Activated T-helper 2 cell treated with anti-CD3 and anti-CD28 coated beads, Interferon-gamma antibody, Interleukin-2, Interleukin-4, amounts not matched to agents 10 μg/mL and 5 μg/mL and 100 μg/mL, durations not matched to agents 14 hours and 24 hours and 36 hours (primary cell): ENCODE data around the gene C6orf136. TPM values are rescaled to one million over a fixed set of nuclear protein-coding genes. Genes with fewer than 3 reads are reported as not detected.

Source experiments
- DNase-seq: peaks from one replicate; pipeline ENCODE4 v3.0.0; 2021; ENCODE audit warnings: low spot score
- H3K27ac Mint-ChIP-seq: one replicate; pipeline ENCODE4 v1.8.0; 2021; ENCODE audit warnings: mixed read lengths
- H3K27me3 Mint-ChIP-seq: one replicate; pipeline ENCODE4 v1.8.0; 2021; ENCODE audit warnings: low read depth, mixed read lengths
- H3K36me3 Mint-ChIP-seq: one replicate; pipeline ENCODE4 v1.8.0; 2021; ENCODE audit warnings: low read depth, mixed read lengths
- H3K4me1 Mint-ChIP-seq: one replicate; pipeline ENCODE4 v1.8.0; 2021; ENCODE audit warnings: low read depth, mixed read lengths
- H3K4me3 Mint-ChIP-seq: one replicate; pipeline ENCODE4 v1.8.0; 2021; ENCODE audit warnings: low read depth, mild to moderate bottlenecking, moderate library complexity, mixed read lengths
- H3K9me3 Mint-ChIP-seq: one replicate; pipeline ENCODE4 v1.8.0; 2021; ENCODE audit warnings: mixed read lengths
- intact Hi-C: fragments of 100-400 bp; cut with micrococcal nuclease; formaldehyde crosslinking; loops from one replicate; pipeline ENCODE4 v1.15.1; 2023
- total RNA-seq: library from RNA; stranded (reverse); gene quantifications from 2 replicates; pipeline ENCODE4 v1.2.3, GENCODE V29; 2022

Gene C6orf136
- total RNA-seq, 1 donor from 2014 or later = 23.1 TPM

DNA sequence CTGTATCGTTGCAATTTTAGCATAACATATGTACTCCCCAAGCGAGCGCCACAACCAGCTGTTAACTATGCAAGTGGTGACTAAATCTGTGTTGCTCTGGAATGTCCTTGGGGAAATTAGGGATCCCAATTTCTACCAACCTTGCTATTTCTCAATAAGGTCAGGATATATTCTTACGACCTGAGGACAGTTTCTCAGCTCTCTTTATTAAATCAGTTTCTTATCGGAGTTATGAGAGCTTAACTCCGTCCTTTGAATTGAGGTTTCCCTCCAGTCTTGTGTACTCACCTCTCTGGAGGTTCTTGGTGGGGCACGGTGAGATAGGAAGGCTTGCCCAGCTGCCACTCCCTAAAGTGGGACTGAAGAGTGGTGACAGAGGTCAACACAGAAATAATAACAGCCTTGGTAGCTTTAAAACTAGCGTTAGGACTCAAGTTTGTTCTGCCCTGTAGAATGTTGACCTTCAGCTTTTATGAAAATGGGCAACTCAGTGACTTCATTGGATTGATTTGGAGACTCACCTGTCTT lies 28.6 kb upstream of the C6orf136 start:
- Mint-ChIP-seq H3K4me3 (peak overlapping the region; percentile 96), H3K27ac (peak overlapping the region; percentile 98), H3K27me3 (peaks cover 3% of the 10 kb centered on the region), H3K4me1 (peaks cover 20% of the 10 kb centered on the region), H3K9me3 (no peaks in the 10 kb centered on the region), H3K36me3 (peaks cover 72% of the 10 kb centered on the region)
- intact Hi-C loops = loop anchor here (1.0 to 10.0 kb wide), 3 partner anchors 8 to 926 kb away; partner anchors contain the start of genes ATAT1, ATP6V1G2, DDX39B and HLA-C
- DNase-seq = no peak

DNA sequence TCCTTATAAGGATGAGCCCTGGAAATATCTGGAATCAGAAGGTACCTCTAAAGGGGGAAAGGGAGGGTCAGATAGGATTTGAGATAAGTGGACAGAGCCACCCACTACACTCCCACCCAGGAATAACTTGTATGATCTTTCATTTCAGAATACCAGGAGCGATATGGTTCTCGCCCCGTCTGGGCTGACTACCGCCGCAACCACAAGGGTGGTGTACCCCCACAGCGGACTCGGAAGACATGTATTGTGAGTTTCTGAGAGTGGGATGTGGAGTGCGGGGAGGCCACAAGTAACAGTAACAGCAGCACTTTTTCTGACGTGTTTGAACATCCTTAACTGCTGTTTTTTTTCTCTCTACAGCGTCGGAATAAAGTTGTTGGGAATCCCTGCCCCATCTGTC lies 27.4 kb upstream of the C6orf136 start:
- peaks cover 64% of the 10 kb centered on the region for H3K36me3 Mint-ChIP-seq
- peak overlapping the region; percentile 17 for H3K27ac Mint-ChIP-seq
- H3K9me3 Mint-ChIP-seq = no peaks in the 10 kb centered on the region
- intact Hi-C loops = loop anchor here (5.0 to 10.0 kb wide), 2 partner anchors 653 to 925 kb away; partner anchors contain the start of genes ATP6V1G2, DDX39B, HLA-C and NFKBIL1
- peaks cover 3% of the 10 kb centered on the region for H3K27me3 Mint-ChIP-seq
- H3K4me3 Mint-ChIP-seq = peak overlapping the region; percentile 96
- peaks cover 9% of the 10 kb centered on the region for H3K4me1 Mint-ChIP-seq
- DNase-seq = no peak

DNA sequence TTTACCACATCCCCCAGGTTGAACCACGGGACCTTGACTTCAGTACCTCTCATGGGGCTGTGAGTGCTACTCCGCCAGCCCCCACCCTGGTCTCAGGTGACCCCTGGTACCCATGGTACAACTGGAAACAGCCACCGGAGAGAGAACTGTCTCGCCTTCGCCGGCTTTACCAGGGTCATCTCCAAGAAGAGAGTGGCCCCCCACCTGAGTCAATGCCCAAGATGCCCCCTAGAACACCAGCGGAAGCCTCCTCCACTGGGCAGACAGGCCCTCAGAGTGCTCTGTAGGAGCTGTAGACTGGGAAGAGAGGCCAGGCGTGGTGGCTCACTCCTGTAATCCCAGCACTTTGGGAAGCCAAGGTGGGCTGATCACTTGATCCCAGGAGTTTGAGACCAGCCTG lies 21.4 kb upstream of the C6orf136 start:
- Mint-ChIP-seq H3K9me3 (no peaks in the 10 kb centered on the region), H3K27me3 (no peaks in the 10 kb centered on the region), H3K4me3 (no peak overlapping the region), H3K4me1 (peaks cover 26% of the 10 kb centered on the region), H3K36me3 (peaks cover 52% of the 10 kb centered on the region), H3K27ac (peak overlapping the region; percentile 98)
- intact Hi-C loops = no loop called here
- DNase-seq = no peak

DNA sequence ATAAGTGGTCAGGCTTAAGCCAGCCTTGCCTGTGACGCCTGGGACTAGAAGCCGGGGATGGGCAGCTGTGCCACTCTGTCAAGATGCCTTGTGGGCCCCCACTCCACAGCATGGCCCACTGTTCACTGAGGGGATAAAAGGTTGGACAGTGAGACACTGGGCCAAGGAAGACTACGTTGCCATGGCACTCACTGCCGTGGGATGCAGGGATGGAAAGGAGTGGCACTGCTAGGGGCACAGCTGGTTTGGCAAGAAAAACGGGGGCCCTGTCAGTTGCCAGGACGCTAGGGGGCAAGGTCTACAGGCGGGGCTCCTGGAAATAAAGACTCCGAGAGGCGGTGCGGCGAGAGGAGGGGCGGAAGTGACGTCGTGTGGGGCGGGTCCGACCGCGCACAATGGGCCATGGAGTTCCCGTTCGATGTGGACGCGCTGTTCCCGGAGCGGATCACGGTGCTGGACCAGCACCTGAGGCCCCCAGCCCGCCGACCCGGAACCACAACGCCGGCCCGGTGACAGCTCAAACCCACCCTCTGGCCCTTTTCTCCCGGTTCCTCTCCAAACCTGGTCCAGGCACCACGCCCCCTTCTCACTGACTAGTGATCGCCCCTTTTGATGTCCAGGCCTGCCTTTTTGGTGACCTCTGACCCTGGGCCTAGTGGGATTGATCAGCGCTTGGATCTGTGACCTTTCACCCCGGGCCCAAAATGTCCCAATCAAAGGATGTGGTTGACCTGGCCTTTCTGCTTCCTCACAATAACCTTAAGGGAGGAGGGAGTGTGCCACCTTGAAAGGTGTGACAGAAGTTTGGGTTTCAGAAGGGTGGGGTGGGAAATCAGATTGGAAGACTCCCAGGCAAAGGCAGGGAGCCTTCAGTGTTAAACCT lies 20.2 kb upstream of the C6orf136 start, which contains the start of gene ATAT1:
ATAT1 (plus strand) TSS at position 391 of the 883 bp plus-strand sequence.
- Mint-ChIP-seq H3K36me3 (peaks cover 49% of the 10 kb centered on the region), H3K27me3 (no peaks in the 10 kb centered on the region), H3K27ac (peak within 1 kb of the TSS; percentile 98), H3K4me1 (peaks cover 26% of the 10 kb centered on the region), H3K4me3 (peak within 1 kb of the TSS; percentile 96), H3K9me3 (no peaks in the 10 kb centered on the region)
- intact Hi-C loops = loop anchor here (1.0 kb wide), 2 partner anchors 8 to 21 kb away; partner anchors contain the start of gene C6orf136
- DNase-seq = peak; percentile 83

DNA sequence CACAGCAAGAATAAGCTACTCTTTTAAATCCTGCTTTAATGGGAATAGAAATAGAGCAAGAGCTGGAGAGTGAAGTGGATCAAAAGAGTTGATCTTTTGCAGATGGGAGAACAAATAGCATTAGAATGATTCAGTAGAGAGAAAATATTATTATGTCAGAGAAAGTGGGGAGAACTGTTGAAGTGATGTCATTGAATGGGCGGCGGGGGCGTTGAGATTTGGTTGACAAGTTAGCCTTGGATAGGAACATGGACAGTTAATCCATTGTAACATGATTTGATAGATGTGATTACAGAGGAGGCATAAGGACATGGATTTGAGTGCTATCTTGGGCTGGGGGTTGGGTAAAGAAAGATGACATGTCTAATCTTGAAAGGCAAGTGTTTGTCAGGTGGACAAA lies 11.1 kb upstream of the C6orf136 start:
- no peak overlapping the region for H3K4me3 Mint-ChIP-seq
- no peak for DNase-seq
- intact Hi-C loops = no loop called here
- H3K27me3 Mint-ChIP-seq = no peaks in the 10 kb centered on the region
- peaks cover 32% of the 10 kb centered on the region for H3K36me3 Mint-ChIP-seq
- peaks cover 6% of the 10 kb centered on the region for H3K4me1 Mint-ChIP-seq
- H3K27ac Mint-ChIP-seq = no peak overlapping the region
- no peaks in the 10 kb centered on the region for H3K9me3 Mint-ChIP-seq

DNA sequence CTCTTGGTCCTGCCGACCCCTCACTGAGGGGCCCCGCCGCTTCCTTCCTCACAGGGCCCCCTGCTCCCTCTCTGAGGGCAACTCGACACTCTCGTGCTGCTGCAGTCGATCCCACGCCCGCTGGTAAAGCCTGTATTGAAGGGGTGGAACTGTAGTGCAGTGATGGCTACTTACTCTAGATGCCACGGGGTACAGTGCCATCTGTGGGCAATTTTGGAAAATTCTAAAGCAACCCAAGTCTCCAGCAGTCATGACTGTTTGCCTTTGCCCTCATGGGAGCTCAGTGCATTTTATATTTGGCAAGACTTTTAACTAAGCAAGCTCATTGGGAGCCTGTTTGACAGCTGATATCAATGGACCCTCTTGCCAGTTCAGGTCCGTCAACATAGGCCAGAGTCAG lies 6.5 kb upstream of the C6orf136 start:
- DNase-seq = no peak
- no peak overlapping the region for H3K27ac Mint-ChIP-seq
- peaks cover 8% of the 10 kb centered on the region for H3K4me1 Mint-ChIP-seq
- no peak overlapping the region for H3K4me3 Mint-ChIP-seq
- no peaks in the 10 kb centered on the region for H3K27me3 Mint-ChIP-seq
- H3K36me3 Mint-ChIP-seq = peaks cover 34% of the 10 kb centered on the region
- no peaks in the 10 kb centered on the region for H3K9me3 Mint-ChIP-seq
- intact Hi-C loops = no loop called here

DNA sequence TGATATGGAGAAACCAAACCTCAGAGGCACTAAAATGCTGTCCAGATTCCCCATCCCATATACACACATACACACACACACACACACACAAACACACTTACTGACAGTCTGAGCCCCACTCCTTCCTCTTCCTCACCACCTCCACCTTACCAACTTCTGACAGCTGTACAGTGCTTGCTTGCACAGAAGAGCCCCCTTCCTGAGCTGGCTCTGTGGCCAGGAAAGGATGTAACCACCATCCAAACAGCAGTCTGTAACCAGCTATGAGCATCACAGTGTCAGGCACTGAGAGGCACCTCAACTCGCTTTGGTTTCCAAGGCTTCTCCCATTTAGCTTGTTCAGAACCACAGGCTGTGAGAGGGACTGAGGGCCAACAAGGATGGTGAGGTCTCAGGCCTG lies 5.9 kb upstream of the C6orf136 start:
- Mint-ChIP-seq H3K4me1 (peaks cover 13% of the 10 kb centered on the region), H3K9me3 (no peaks in the 10 kb centered on the region), H3K27me3 (no peaks in the 10 kb centered on the region), H3K27ac (no peak overlapping the region), H3K4me3 (no peak overlapping the region), H3K36me3 (peaks cover 34% of the 10 kb centered on the region)
- intact Hi-C loops = no loop called here
- no peak for DNase-seq

DNA sequence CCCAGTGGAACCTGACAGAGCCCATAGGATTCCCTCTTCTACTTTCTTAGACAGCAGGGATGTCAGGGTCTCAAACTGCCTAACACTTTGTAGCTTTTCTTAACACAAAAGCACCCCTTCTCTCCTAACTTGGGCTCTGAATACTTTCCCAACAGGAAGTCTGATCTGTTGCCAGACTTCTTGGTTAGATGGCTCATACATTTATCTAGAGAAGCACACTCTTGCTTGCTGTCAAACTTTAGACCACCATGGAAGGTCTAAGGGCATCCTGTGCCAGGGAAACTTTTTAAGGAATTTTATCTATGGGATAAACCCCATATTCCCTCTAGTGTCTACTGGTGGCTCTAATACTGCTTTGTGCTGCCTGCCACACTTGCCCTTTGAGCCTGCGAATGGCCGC lies 3.3 kb upstream of the C6orf136 start:
- no peak overlapping the region for H3K4me3 Mint-ChIP-seq
- no peaks in the 10 kb centered on the region for H3K9me3 Mint-ChIP-seq
- H3K36me3 Mint-ChIP-seq = peaks cover 35% of the 10 kb centered on the region
- peaks cover 26% of the 10 kb centered on the region for H3K4me1 Mint-ChIP-seq
- H3K27me3 Mint-ChIP-seq = no peaks in the 10 kb centered on the region
- intact Hi-C loops = no loop called here
- DNase-seq = no peak
- H3K27ac Mint-ChIP-seq = no peak overlapping the region

DNA sequence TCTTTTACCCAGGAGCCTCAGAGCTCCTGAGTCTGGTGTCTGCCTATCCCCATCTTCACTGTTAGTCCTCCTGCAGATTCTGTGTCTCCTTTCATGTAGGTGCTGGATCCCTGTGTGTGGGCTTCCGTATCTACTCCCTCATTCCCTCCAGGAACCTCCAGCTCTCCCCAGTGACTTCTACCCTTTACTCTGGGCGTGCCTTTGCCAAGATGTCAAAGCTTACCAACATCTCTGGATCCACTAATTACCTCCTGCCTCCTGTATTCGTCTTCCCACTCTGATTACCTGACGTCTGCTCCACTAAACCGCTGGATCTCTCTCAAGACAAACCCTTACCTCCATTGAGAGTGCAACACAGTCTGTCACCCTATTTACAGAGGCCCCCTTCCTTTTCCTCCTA lies 2.2 kb upstream of the C6orf136 start:
- no peaks in the 10 kb centered on the region for H3K9me3 Mint-ChIP-seq

DNA sequence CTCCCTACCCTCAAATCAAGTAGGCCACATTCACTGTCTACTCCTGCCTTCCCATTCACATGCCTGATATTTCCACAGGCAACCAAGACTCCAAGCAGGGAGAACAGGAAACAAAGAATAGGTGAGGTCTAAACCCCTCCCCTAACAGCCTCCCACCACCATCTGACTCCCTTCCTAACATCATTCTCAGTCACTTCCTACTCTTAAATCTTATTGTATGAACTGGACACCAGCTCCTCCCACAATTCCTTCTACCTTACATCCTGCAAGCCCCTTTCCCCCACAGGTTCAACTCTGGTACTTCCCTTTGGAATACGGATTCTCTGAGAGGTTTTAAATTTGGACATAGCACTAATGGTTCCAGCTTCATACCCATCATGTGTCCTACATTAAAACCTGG lies 944 bp upstream of the C6orf136 start:
- no peak overlapping the region for H3K27ac Mint-ChIP-seq
- peak overlapping the region; percentile 88 for H3K4me3 Mint-ChIP-seq
- no peaks in the 10 kb centered on the region for H3K9me3 Mint-ChIP-seq
- DNase-seq = no peak
- peaks cover 40% of the 10 kb centered on the region for H3K36me3 Mint-ChIP-seq
- intact Hi-C loops = no loop called here
- no peaks in the 10 kb centered on the region for H3K27me3 Mint-ChIP-seq
- H3K4me1 Mint-ChIP-seq = peaks cover 22% of the 10 kb centered on the region

More for the DNA sequence above, 2.2 kb upstream of the C6orf136 start:
- Mint-ChIP-seq H3K4me1 (peaks cover 26% of the 10 kb centered on the region), H3K27me3 (no peaks in the 10 kb centered on the region), H3K36me3 (peaks cover 39% of the 10 kb centered on the region), H3K27ac (no peak overlapping the region), H3K4me3 (no peak overlapping the region)
- intact Hi-C loops = no loop called here
- no peak for DNase-seq

DNA sequence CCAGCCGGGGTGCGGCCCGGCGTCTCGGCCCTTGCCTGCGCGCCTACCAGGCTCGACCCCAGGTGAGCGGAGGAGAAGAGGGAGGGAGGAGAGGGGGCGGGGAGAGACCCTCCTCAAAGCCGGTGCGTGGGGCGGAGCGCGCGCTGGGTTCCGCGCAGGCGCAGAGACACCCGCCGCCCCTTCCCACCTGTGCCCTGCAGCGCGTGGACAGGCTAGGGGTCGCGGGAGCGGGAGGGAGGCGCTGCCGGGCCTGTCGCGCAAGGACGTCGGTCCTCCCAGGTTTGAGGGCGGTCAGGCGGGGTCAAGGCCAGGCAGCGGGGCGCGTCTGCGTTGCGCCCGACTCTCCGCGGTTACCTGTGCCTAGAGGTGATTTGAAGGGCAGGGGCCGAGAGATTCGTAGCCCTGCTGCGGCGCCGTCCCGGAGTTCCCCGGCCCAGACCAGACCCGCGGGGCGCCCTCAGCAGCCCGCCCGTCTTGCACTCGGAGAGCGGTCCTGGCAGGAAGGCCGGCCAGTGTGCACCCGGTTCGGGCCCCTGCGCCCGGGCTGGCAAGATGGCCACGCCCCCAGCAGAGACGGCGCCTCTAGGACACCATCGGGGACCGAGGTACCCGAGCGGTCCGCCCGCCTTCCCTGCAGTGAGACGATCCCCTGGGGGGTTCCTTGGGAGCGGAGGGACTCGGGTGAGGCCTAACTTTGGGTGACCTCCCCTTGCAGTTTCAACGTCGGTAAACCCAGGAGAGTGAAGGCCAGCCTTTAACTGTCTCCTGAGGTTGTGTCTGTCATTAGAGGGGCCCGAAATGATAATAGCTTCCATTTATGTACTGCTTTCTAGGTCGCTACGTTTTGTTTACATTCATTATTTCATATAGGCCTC lies 546 bp downstream of the C6orf136 start:
- Mint-ChIP-seq H3K27ac (peak overlapping the region; percentile 89), H3K36me3 (peaks cover 43% of the 10 kb centered on the region), H3K9me3 (no peaks in the 10 kb centered on the region), H3K4me1 (peaks cover 18% of the 10 kb centered on the region), H3K27me3 (no peaks in the 10 kb centered on the region), H3K4me3 (peak overlapping the region; percentile 88)
- peak; percentile 72 for DNase-seq
- intact Hi-C loops = loop anchor here (1.0 kb wide), 5 partner anchors 21 to 90 kb away; partner anchors contain the start of genes ATAT1, DHX16, MDC1 and MRPS18B

DNA sequence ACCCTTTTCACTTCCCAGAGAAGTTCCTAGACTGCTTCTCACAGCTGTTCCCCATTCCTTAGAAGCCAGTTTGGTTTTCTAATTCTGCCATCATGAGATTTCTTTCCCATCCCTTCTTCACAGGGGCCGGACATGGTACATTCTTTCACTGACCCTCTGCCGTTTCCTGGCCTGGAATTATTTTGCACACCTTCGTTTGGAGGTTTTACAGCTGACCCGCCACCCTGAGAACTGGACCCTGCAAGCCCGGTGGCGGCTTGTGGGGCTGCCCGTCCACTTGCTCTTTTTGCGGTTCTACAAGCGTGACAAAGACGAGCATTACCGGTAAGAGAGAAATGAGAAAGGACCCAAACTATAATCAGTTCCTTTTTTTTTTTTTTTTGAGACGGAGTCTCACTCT lies 4.2 kb downstream of the C6orf136 start:
- Mint-ChIP-seq H3K9me3 (no peaks in the 10 kb centered on the region), H3K27me3 (no peaks in the 10 kb centered on the region), H3K4me3 (no peak overlapping the region), H3K27ac (no peak overlapping the region), H3K4me1 (peaks cover 13% of the 10 kb centered on the region), H3K36me3 (peaks cover 49% of the 10 kb centered on the region)
- intact Hi-C loops = no loop called here
- DNase-seq = no peak
